PC-9 (cell line): ENCODE results near the gene ENTR1.

Source experiments
- EZH2 ChIP-seq: fragments of 200-600 bp; sonication (generic); IDR thresholded peaks from 2 replicates; pipeline ENCODE4 v1.8.0; 2017; ENCODE audit warnings: antibody characterized with exemption, low read depth
- TF ChIP-seq, protein P1 (sequence below): fragments of 200-600 bp; sonication (generic); conservative IDR thresholded peaks from 2 replicates; pipeline ENCODE4 v1.6.1; 2017; ENCODE audit warnings: mixed run types, antibody characterized with exemption, mild to moderate bottlenecking, moderate library complexity

DNA sequence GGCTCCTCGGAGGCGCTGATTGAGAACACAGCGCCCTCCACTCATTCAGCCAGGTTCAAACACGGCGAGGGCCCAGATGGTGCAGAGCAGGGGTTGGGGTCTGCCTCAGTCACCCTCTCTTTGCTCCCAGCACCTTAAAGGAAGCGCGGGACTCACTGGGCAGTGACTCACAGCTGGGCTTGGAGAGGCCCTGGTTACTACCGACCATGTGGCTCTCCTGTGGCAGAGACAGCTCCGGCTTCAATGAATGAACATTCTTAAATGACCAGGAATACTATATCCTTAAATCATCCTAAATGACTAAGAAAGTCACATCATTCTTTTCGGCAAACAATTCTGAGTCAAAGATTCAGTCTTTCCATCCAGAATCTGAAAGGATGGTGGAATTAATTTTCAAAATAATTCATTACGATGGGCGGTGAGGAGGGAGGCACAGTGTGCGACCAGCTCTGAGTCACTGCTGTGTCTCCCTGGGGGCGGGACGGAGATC is 30.8 kb upstream of the ENTR1 start:
- TF ChIP-seq, protein P1, sequence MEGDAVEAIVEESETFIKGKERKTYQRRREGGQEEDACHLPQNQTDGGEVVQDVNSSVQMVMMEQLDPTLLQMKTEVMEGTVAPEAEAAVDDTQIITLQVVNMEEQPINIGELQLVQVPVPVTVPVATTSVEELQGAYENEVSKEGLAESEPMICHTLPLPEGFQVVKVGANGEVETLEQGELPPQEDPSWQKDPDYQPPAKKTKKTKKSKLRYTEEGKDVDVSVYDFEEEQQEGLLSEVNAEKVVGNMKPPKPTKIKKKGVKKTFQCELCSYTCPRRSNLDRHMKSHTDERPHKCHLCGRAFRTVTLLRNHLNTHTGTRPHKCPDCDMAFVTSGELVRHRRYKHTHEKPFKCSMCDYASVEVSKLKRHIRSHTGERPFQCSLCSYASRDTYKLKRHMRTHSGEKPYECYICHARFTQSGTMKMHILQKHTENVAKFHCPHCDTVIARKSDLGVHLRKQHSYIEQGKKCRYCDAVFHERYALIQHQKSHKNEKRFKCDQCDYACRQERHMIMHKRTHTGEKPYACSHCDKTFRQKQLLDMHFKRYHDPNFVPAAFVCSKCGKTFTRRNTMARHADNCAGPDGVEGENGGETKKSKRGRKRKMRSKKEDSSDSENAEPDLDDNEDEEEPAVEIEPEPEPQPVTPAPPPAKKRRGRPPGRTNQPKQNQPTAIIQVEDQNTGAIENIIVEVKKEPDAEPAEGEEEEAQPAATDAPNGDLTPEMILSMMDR: no peak
- no peak for TF ChIP-seq EZH2
